HL-60 (cell line): Measurements from ENCODE around the gene BUD23.

Experiments used
- DNase-seq, 2 experiments: peaks; one replicate each; pipeline ENCODE4 v3.0.0-alpha.2; 2010 to 2020; ENCODE audit warnings: low read depth in 1 of 2, low spot score in 1 of 2
- H3K27ac ChIP-seq: fragments of 250-450 bp; sonication (Bioruptor Pico); replicated peaks from 2 replicates; pipeline ENCODE4 v1.5.1; 2020; ENCODE audit warnings: mild to moderate bottlenecking, moderate library complexity
- H3K27me3 ChIP-seq: fragments of 250-450 bp; sonication (Bioruptor Pico); 2 replicates; pipeline ENCODE4 v1.5.1; 2021; ENCODE audit warnings: mild to moderate bottlenecking, moderate library complexity; ENCODE audit not compliant: insufficient read depth, poor library complexity, severe bottlenecking
- H3K4me3 ChIP-seq: replicated peaks from 2 replicates; pipeline ENCODE4 v1.5.1; 2011; ENCODE audit warnings: mild to moderate bottlenecking, control low read depth, low read length; ENCODE audit not compliant: insufficient read depth
- GABPA ChIP-seq: IDR thresholded peaks from 2 replicates; pipeline ENCODE4 v1.6.1; 2012; ENCODE audit warnings: low read depth
- POLR2AphosphoS5 ChIP-seq: IDR thresholded peaks from 2 replicates; pipeline ENCODE4 v1.6.1; 2012; ENCODE audit warnings: low read depth
- SPI1 ChIP-seq: IDR thresholded peaks from 2 replicates; pipeline ENCODE4 v1.6.1; 2012; ENCODE audit warnings: low read depth, mild to moderate bottlenecking, borderline replicate concordance
- TF ChIP-seq, protein P1 (sequence below): IDR thresholded peaks from 2 replicates; pipeline ENCODE4 v1.6.1; 2012; ENCODE audit warnings: low read depth; ENCODE audit not compliant: insufficient replicate concordance
- TF ChIP-seq, protein P2 (sequence below): IDR thresholded peaks from one replicate; pipeline ENCODE4 v1.5.1; 2011; ENCODE audit warnings: low read length, control low read depth, inconsistent platforms; ENCODE audit not compliant: insufficient read depth

The BUD23 gene

DNA sequence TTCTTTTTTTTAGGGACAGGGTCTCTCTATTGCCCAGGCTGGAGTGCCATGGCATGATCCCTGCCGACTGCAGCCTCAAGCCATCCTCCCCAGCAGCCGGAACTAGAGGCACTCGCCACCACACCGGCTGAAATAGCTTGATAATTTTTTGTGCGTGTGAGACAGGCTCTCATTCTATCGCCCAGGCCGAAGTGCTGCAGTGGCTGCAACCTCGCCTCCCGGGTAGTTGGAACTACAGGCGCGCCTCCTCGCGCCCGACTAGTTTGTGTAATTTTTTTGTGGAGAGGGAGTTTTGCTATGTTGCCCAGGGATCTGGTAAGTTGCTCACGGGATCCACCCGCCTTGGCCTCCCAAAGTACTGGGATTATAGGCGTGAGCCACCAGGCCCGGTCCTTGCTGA, 1.9 kb downstream of the BUD23 start:
- H3K27ac ChIP-seq, result no peak overlapping the region
- no peaks in the 10 kb centered on the region for H3K27me3 ChIP-seq
- no peak overlapping the region for H3K4me3 ChIP-seq
- DNase-seq, result no peak
- TF ChIP-seq SPI1 (no peak), POLR2AphosphoS5 (no peak), GABPA (no peak)
- TF ChIP-seq, protein P1, sequence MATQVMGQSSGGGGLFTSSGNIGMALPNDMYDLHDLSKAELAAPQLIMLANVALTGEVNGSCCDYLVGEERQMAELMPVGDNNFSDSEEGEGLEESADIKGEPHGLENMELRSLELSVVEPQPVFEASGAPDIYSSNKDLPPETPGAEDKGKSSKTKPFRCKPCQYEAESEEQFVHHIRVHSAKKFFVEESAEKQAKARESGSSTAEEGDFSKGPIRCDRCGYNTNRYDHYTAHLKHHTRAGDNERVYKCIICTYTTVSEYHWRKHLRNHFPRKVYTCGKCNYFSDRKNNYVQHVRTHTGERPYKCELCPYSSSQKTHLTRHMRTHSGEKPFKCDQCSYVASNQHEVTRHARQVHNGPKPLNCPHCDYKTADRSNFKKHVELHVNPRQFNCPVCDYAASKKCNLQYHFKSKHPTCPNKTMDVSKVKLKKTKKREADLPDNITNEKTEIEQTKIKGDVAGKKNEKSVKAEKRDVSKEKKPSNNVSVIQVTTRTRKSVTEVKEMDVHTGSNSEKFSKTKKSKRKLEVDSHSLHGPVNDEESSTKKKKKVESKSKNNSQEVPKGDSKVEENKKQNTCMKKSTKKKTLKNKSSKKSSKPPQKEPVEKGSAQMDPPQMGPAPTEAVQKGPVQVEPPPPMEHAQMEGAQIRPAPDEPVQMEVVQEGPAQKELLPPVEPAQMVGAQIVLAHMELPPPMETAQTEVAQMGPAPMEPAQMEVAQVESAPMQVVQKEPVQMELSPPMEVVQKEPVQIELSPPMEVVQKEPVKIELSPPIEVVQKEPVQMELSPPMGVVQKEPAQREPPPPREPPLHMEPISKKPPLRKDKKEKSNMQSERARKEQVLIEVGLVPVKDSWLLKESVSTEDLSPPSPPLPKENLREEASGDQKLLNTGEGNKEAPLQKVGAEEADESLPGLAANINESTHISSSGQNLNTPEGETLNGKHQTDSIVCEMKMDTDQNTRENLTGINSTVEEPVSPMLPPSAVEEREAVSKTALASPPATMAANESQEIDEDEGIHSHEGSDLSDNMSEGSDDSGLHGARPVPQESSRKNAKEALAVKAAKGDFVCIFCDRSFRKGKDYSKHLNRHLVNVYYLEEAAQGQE, result no peak

DNA sequence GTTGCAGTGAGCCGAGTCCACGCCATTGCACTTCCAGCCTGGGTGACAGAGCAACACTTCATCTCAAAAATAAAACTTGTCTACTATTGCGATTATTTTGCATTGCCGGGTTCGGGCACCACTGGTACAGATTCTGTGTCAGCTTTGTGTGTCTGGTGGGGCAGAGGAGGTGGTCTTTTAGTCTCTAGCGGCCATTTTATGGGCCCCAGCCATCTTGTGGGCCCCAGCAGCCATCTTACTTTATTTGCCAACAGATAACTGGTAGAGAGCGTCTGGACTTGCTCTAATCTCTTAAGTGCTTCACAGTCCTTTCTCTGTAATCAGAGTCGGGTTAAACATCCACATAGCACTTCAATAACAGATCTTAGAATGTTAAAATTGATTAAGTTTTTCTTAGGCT, 4.9 kb downstream of the BUD23 start:
- no peak for DNase-seq
- Histone ChIP-seq H3K27me3 (no peaks in the 10 kb centered on the region), H3K27ac (no peak overlapping the region), H3K4me3 (no peak overlapping the region)
- TF ChIP-seq POLR2AphosphoS5 (no peak), GABPA (no peak), SPI1 (no peak)
- TF ChIP-seq, protein P2, sequence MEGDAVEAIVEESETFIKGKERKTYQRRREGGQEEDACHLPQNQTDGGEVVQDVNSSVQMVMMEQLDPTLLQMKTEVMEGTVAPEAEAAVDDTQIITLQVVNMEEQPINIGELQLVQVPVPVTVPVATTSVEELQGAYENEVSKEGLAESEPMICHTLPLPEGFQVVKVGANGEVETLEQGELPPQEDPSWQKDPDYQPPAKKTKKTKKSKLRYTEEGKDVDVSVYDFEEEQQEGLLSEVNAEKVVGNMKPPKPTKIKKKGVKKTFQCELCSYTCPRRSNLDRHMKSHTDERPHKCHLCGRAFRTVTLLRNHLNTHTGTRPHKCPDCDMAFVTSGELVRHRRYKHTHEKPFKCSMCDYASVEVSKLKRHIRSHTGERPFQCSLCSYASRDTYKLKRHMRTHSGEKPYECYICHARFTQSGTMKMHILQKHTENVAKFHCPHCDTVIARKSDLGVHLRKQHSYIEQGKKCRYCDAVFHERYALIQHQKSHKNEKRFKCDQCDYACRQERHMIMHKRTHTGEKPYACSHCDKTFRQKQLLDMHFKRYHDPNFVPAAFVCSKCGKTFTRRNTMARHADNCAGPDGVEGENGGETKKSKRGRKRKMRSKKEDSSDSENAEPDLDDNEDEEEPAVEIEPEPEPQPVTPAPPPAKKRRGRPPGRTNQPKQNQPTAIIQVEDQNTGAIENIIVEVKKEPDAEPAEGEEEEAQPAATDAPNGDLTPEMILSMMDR, result no peak
- TF ChIP-seq, protein P1, result no peak

DNA sequence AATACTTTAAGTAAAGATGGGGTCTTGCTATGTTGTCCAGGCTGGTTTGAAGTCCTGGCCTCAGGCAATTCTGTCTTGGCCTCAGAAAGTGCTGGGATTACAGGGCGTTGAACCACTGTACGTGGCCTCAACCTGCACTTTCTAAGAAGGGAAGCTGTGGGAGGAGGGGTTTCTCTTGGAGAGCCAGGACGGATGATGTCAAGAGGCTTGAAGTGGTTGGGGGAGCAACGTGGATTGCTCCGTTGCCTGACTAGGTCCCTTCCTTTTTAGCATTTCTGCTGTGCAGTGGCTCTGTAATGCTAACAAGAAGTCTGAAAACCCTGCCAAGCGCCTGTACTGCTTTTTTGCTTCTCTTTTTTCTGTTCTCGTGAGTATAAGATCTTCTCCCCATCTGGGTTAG, 7.2 kb downstream of the BUD23 start:
- DNase-seq, result no peak
- H3K27me3 ChIP-seq, result no peaks in the 10 kb centered on the region
- TF ChIP-seq, protein P2, result no peak
- H3K4me3 ChIP-seq, result no peak overlapping the region
- H3K27ac ChIP-seq, result no peak overlapping the region

DNA sequence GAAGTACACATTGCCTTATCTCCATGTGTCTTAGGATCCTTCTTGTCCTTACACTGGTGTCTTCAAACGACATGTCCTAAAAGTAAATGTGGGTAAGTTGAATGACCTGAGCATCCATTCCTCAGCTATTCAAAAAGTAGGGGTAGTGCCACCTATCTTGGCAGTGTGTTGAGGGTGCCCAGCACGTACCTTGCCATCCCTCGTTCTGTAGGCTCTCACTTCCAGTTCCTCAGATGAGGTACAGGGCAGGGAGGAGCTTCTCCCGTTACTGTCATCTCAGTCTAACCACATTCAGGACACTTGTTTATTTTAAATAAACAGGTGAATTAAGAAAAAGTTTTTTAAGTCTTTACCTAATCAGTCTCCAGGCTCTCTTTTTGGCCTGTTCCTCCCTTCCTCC, 13.0 kb downstream of the BUD23 start:
- no peak for DNase-seq
- Histone ChIP-seq H3K27me3 (no peaks in the 10 kb centered on the region), H3K4me3 (no peak overlapping the region), H3K27ac (no peak overlapping the region)
- TF ChIP-seq, protein P2, result no peak
- TF ChIP-seq SPI1 (no peak), GABPA (no peak), POLR2AphosphoS5 (no peak)
- TF ChIP-seq, protein P1, result no peak
